GM19455 (cell line): ENCODE results near the gene ADAMTSL3.
"Not testable (repeated sequence)": the region's sequence is repeated elsewhere in the genome, so short reads cannot be mapped to it uniquely, and the experiment has no call there.

Experiments
- ATAC-seq: cut with Tn5 transposase; IDR thresholded peaks from one replicate; pipeline ENCODE4 v1.9.1; 2021; ENCODE audit not compliant: unreplicated experiment

Gene ADAMTSL3

DNA sequence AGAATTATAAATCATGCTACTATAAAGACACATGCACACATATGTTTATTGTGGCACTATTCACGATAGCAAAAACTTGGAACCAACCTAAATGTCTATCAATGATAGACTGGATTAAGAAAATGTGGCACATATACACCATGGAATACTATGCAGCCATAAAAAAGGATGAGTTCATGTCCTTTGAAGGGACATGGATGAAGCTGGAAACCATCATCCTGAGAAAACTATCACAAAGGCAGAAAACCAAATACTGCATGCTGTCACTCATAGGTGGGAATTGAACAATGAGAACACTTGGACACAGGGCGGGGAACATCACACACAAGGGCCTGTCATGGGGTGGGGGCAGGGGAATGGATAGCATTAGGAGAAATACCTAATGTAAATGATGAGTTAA, 424.1 kb downstream of the ADAMTSL3 start:
- not testable (repeated sequence) for ATAC-seq

DNA sequence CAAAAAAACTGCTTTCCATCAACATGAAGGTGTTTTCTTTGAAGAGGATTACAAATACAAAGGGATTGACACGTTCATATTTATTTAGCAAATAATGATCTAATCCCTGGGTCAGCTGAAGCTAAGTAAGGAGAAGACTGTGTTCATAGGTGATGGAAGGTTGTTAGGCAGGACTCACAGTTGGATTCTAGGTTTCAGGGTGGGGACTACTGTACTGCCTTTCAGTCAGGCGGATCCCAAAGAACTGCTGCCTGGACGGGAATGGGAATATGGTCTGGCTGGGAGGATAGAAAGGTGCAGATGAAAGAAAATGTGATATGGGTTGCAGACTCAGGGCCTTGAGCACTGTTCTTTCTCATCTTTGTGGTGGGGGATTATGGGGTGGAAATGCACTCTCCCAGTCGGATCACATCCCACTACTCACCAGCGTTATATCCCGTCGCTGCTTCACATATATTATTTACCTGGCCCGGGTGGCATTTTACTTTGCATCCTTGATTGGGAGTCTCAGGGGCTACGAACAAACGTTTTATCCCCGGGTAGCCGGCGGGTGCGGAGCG, 425.5 kb downstream of the ADAMTSL3 start:
- ATAC-seq: not testable (repeated sequence)

DNA sequence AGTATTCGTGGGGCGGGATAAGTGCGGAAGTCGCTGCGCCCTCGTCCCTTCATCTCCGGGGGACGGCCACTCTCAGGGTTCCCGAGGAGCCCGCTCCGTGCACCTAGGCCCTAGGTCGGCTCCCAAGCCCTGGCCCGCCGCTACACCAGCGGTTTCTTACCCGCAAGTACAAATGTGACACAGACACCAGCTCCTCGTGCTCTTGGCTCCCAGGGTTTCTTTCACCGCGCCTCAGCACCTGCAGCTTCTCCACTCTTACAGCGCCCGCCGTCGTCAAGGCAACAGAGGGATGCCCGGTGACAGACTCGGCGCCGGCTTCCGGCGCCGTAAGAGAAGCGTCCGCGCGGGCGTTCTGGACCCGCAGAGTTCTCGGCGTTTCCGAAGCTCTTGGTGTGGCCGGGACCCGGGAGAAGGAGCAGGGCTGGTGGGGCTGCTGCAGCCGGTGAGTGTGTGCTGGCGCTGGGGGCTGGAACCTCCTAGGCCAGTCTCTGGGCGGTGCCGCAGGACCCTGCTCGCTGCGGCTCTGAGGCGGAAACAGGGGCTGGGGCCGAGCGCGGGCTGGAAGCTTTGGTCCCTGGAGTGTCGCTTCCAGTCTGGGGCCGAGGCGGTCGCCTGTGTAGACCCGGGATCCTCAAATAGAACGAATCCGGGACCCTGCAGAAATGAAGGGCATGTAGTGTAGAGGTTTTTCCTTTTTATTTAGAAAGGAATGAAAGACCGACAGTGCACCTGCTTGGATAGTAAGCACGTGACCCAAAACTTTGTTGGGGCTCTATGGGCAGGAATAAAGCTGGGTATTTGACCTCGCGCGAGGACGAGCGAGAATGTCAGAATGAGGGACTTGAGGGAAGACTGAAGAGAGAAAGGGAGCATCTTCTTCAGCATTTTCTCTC, 426.2 kb downstream of the ADAMTSL3 start:
- ATAC-seq: peak; percentile 89

DNA sequence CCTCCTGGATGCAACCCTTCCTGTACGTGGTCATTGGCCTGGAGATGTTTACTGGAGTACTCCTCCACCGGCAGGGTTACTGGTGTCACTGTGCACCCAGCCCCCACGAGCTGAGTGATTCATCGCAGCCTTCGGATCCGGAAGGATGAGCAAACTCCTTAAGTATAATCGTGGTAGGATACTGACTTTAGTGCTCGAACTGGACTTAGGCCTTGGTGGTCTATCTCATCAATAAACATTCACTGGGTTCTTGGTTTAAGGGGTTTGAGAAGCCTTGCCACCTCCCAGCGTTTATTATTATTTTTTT, 426.8 kb downstream of the ADAMTSL3 start:
- ATAC-seq: peak; percentile 28

DNA sequence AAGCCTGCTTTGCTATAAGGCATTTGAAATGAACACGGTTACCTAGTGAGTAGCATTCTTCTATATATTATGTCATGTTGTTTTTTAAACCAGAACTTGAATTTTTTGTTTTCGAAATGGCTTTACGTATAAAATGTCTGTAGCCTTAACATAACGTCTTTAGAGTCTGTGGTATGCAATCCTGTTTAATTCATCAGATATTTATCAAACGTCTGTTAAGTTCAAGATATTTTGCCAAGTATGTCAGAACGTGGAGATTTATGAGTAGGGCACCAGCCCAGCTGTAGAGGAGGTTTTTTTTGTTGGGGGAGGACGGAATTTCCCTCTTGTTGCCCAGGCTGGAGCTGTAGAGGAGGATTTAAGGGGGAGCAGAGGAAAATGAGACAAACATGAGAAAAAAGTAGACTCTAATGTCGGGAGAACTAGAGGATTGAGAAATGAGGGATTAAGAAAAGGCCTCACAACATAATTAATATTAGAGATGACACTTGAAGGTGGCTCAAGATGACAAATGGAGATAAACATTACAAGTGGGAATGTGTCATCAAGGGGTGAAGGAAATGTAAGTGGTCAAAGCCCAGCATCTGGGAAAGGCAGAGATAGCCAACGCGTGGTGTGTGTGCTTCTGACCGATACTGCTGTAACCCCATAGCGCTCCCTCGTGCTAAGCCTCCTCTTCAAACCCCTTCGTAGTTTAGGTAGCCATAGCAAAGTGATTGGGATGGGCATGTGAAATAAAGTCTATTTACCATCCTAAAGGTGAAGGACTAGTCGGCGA, 427.7 kb downstream of the ADAMTSL3 start:
- no peak for ATAC-seq

DNA sequence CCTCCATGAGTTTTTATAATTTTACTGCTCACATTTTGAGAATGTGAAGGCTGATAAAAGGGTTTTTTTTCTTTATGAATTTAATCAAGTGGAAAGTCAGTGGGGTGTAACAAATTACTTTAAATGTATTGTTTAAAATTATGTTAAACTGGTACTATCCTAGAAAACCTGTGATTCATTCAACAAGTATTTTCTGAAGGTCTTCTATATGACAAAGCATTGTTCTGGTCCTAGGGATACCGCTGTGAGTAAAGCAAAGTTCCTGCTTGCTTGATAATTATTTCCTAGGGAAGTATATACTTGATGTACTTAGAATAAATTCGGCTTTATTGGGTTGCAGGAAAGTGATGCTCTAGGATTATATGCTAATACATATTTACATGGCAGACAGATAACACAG, 428.8 kb downstream of the ADAMTSL3 start:
- no peak for ATAC-seq

DNA sequence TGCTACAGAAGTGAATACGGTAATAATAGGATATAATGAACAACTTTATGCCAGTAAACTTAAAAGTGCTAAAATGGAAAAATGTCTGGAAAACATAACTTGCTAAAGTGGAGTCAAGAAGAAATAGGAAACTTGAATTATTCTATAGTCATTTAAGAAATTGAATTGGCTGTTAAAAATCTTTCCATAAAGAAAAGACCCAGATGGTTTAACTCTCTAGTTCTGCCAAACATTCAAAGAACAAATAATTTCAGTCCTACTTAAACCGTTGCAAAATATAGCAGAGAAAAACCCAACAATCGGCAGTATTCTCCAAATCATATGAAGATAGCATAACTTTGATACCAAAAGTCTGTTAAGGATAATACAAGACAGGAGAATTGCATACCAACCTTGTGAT, 432.1 kb downstream of the ADAMTSL3 start:
- not testable (repeated sequence) for ATAC-seq
